ENCODE results near the gene RAPGEF4. TPM values are rescaled to one million over a fixed set of nuclear protein-coding genes. Genes with fewer than 3 reads are reported as not detected.

The RAPGEF4 gene
- total RNA-seq, 1 experiment from 2014 or later, result 2.2 TPM

DNA sequence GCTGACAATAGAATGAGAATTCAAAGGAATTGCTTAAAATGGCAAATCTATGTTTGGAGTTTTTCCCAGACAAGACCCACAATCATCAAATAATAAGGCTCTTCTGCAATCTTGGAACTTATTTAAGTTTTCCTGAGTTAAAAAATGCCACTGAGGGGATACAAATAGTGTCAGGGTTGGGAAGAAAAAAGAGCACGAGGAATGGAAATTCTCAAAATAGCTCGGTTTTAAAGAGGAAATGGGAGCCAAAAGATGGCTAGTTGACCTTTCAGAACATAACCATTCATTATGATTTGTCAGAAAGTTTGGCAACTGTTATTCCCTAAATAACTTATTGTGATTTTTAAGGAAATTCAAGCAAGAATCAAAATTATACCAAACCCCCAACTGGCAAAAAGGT, 127.7 kb downstream of the RAPGEF4 start:
- Mint-ChIP-seq H3K27ac (no peak overlapping the region), H3K4me3 (no peak overlapping the region), H3K36me3 (no peaks in the 10 kb centered on the region), H3K9me3 (no peaks in the 10 kb centered on the region), H3K4me1 (peaks cover 8% of the 10 kb centered on the region), H3K27me3 (ENCODE audit: low read depth) (no peaks in the 10 kb centered on the region)
- ChIA-PET CTCF (interaction anchor here (1.4 kb wide), 1 partner anchor 68 kb away, joined by 10 read pairs; no protein-coding TSS in a partner anchor), POLR2A (no interaction called here)
- TF ChIP-seq KAT7 (CRISPR knock-in tag; IDR thresholded peaks at IDR 0.05; ENCODE audit: borderline replicate concordance), result no peak
- TF ChIP-seq, protein P1, sequence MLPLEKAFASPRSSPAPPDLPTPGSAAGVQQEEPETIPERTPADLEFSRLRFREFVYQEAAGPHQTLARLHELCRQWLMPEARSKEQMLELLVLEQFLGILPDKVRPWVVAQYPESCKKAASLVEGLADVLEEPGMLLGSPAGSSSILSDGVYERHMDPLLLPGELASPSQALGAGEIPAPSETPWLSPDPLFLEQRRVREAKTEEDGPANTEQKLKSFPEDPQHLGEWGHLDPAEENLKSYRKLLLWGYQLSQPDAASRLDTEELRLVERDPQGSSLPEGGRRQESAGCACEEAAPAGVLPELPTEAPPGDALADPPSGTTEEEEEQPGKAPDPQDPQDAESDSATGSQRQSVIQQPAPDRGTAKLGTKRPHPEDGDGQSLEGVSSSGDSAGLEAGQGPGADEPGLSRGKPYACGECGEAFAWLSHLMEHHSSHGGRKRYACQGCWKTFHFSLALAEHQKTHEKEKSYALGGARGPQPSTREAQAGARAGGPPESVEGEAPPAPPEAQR (CRISPR knock-in tag; IDR thresholded peaks at IDR 0.05), result no peak
- TF ChIP-seq ZNF317 (CRISPR knock-in tag; IDR thresholded peaks at IDR 0.05; ENCODE audit: borderline replicate concordance, low read depth), result no peak
- no peak for TF ChIP-seq HMGA2 (CRISPR knock-in tag; IDR thresholded peaks at IDR 0.05)
- no peak for TF ChIP-seq CBFB (CRISPR knock-in tag; IDR thresholded peaks at IDR 0.05; ENCODE audit: low read depth)
- TF ChIP-seq MYBL2 (CRISPR knock-in tag; IDR thresholded peaks at IDR 0.05), result no peak
- no peak for TF ChIP-seq ATF6 (CRISPR knock-in tag; IDR thresholded peaks at IDR 0.05)
- TF ChIP-seq GRHL2 (CRISPR knock-in tag; IDR thresholded peaks at IDR 0.05; ENCODE audit: insufficient replicate concordance, severe bottlenecking), result no peak
- no peak for TF ChIP-seq NR1H2 (CRISPR knock-in tag; IDR thresholded peaks at IDR 0.05)
- no peak for TF ChIP-seq SMAD4 (CRISPR knock-in tag; IDR thresholded peaks at IDR 0.05)
- no peak for TF ChIP-seq GABPB1 (CRISPR knock-in tag; IDR thresholded peaks at IDR 0.05)
- TF ChIP-seq ZNF281 (CRISPR knock-in tag; IDR thresholded peaks at IDR 0.05), result no peak
- TF ChIP-seq, protein P2, sequence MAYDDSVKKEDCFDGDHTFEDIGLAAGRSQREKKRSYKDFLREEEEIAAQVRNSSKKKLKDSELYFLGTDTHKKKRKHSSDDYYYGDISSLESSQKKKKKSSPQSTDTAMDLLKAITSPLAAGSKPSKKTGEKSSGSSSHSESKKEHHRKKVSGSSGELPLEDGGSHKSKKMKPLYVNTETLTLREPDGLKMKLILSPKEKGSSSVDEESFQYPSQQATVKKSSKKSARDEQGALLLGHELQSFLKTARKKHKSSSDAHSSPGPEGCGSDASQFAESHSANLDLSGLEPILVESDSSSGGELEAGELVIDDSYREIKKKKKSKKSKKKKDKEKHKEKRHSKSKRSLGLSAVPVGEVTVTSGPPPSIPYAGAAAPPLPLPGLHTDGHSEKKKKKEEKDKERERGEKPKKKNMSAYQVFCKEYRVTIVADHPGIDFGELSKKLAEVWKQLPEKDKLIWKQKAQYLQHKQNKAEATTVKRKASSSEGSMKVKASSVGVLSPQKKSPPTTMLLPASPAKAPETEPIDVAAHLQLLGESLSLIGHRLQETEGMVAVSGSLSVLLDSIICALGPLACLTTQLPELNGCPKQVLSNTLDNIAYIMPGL (CRISPR knock-in tag; IDR thresholded peaks at IDR 0.05), result no peak
- no peak for TF ChIP-seq ETV6 (CRISPR knock-in tag; IDR thresholded peaks at IDR 0.05)
- TF ChIP-seq USF2 (CRISPR knock-in tag; IDR thresholded peaks at IDR 0.05), result no peak
- no peak for TF ChIP-seq EMX1 (CRISPR knock-in tag; IDR thresholded peaks at IDR 0.05)
- DNase-seq (ENCODE audit: low spot score) (no peak), ATAC-seq (no peak)

DNA sequence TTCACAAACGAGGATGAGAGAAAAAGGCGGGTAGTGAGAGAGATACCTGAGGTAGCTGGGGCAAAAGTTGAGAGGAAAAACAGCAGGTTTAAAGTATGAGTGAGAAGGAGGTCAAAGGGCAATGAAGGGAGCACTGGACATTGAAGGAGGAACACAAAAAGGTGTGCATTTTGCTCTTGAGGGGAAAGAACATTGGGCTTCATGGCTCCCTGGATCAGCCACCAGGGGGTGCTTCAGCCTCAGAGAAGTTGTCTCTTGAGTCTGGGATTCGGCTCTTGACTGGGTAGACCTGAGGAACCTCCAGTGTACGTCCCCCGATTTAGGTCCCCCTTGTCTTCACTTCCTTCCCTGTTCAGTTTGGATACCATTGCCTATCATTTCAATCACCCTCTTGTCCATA, 128.5 kb downstream of the RAPGEF4 start:
- no peak overlapping the region for H3K27ac Mint-ChIP-seq
- H3K36me3 Mint-ChIP-seq, result no peaks in the 10 kb centered on the region
- no peak overlapping the region for H3K4me3 Mint-ChIP-seq
- ChIA-PET POLR2A (no interaction called here), CTCF (interaction anchor here (1.8 kb wide), 1 partner anchor 51 kb away, joined by 9 read pairs; no protein-coding TSS in a partner anchor)
- DNase-seq (ENCODE audit: low spot score) (peak; percentile 81), ATAC-seq (peak; percentile 88)
- H3K27me3 Mint-ChIP-seq (ENCODE audit: low read depth), result no peaks in the 10 kb centered on the region
- H3K4me1 Mint-ChIP-seq, result peaks cover 8% of the 10 kb centered on the region
- no peaks in the 10 kb centered on the region for H3K9me3 Mint-ChIP-seq
- TF ChIP-seq, protein P3, sequence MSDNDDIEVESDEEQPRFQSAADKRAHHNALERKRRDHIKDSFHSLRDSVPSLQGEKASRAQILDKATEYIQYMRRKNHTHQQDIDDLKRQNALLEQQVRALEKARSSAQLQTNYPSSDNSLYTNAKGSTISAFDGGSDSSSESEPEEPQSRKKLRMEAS (CRISPR knock-in tag; IDR thresholded peaks at IDR 0.05), result 0 out of 2 replicates have a peak, but pooled peaks have one; percentile 18
- TF ChIP-seq, protein P4, sequence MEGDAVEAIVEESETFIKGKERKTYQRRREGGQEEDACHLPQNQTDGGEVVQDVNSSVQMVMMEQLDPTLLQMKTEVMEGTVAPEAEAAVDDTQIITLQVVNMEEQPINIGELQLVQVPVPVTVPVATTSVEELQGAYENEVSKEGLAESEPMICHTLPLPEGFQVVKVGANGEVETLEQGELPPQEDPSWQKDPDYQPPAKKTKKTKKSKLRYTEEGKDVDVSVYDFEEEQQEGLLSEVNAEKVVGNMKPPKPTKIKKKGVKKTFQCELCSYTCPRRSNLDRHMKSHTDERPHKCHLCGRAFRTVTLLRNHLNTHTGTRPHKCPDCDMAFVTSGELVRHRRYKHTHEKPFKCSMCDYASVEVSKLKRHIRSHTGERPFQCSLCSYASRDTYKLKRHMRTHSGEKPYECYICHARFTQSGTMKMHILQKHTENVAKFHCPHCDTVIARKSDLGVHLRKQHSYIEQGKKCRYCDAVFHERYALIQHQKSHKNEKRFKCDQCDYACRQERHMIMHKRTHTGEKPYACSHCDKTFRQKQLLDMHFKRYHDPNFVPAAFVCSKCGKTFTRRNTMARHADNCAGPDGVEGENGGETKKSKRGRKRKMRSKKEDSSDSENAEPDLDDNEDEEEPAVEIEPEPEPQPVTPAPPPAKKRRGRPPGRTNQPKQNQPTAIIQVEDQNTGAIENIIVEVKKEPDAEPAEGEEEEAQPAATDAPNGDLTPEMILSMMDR (IDR thresholded peaks at IDR 0.05), result peak; percentile 72
- no peak for TF ChIP-seq ZNF416 (CRISPR knock-in tag; IDR thresholded peaks at IDR 0.05)
